ENCODE measurements around the gene RFX4.

Gene RFX4

DNA sequence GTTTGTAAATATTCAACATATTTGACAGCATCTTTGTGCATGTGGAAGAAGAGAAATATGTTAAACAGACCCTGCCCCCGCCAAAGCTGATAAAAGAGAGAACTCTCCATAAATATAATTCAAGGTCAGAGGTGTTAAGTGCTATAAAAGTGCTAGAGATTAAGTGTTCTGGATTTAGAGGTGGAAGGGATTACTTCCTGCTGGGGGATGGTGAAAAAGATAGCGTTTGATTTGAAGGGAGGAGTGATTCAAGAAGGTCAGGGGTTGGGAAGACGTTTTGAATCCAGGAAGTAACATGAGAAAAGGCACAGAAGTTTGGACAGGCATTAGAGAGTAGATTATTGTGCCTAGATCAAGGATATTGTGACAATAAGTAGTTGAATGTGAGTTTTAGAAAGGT lies 221.9 kb downstream of the RFX4 start:
- H3K4me2 ChIP-seq (ENCODE audit: low read length): no peak overlapping the region
- no peaks in the 10 kb centered on the region for H3K27me3 ChIP-seq (ENCODE audit: control insufficient read depth, insufficient read depth, low read length)
- no peak overlapping the region for H3K9ac ChIP-seq (ENCODE audit: low read depth, low read length)
- peaks cover 13% of the 10 kb centered on the region for H3K36me3 ChIP-seq (ENCODE audit: insufficient read depth, low read length)
- no peaks in the 10 kb centered on the region for H3K4me1 ChIP-seq (ENCODE audit: control insufficient read depth, insufficient read depth, low read length)
- no peak overlapping the region for H3K4me3 ChIP-seq (ENCODE audit: low read length)
- H3K9me3 ChIP-seq (replicated peaks; ENCODE audit: low read length): no peaks in the 10 kb centered on the region

Data from skeletal muscle satellite cell (primary cell).